Measurements from ENCODE around the gene ILKAP. TPM values are rescaled to one million over a fixed set of nuclear protein-coding genes. Genes with fewer than 3 reads are reported as not detected.
A peak's percentile ranks its signal among the peaks of the same experiment; 100 is the strongest.

ILKAP gene
- total RNA-seq, 4 donors from 2014 or later: 27.3 to 36.0 (median 34.3) TPM

- WGBS: 84% methylated on average over 20 of the region's 28 CpGs
Observed at GRCh38 chr2:238130111-238130695, 73.3 kb downstream of the ILKAP start.

GRCh38 chr2:238129166-238130010 is 74.1 kb downstream of the ILKAP start:
- 92% methylated on average over 22 of the region's 22 CpGs for WGBS
- DNase-seq (ENCODE audit: extremely low spot score): no peak
- intact Hi-C loops (cut with DNase I): no loop called here
- H3K27me3 ChIP-seq: no peaks in the 10 kb centered on the region
- no peak for TF ChIP-seq EP300 (IDR thresholded peaks at IDR 0.05)
- no peak for TF ChIP-seq POLR2A (IDR thresholded peaks at IDR 0.05; ENCODE audit: low read depth)
- no peak for TF ChIP-seq POLR2AphosphoS5 (IDR thresholded peaks at IDR 0.05)
- TF ChIP-seq CTCF (IDR thresholded peaks at IDR 0.05): no peak
- H3K9me3 ChIP-seq: no peaks in the 10 kb centered on the region
- H3K4me3 ChIP-seq: no peak overlapping the region
- peaks cover 5 to 15% (median 11%) of the 10 kb centered on the region in 4 donors for H3K4me1 ChIP-seq
- peaks cover 0 to 17% (median 0%) of the 10 kb centered on the region in 4 donors for H3K36me3 ChIP-seq
- no peak overlapping the region for H3K27ac ChIP-seq (replicated peaks in 1 of 4)

More at GRCh38 chr2:238130111-238130695, 73.3 kb downstream of the ILKAP start:
- H3K4me1 ChIP-seq: peaks cover 5 to 15% (median 11%) of the 10 kb centered on the region in 4 donors
- H3K4me3 ChIP-seq: no peak overlapping the region
- TF ChIP-seq EP300 (IDR thresholded peaks at IDR 0.05): no peak
- no peak for TF ChIP-seq POLR2AphosphoS5 (IDR thresholded peaks at IDR 0.05)
- TF ChIP-seq POLR2A (IDR thresholded peaks at IDR 0.05; ENCODE audit: low read depth): no peak
- TF ChIP-seq CTCF (IDR thresholded peaks at IDR 0.05): no peak
- no peaks in the 10 kb centered on the region for H3K27me3 ChIP-seq
- H3K9me3 ChIP-seq: no peaks in the 10 kb centered on the region
- peaks cover 0 to 17% (median 0%) of the 10 kb centered on the region in 4 donors for H3K36me3 ChIP-seq
- no peak for DNase-seq (ENCODE audit: extremely low spot score)
- H3K27ac ChIP-seq (replicated peaks in 1 of 4): no peak overlapping the region
- intact Hi-C loops (cut with DNase I): no loop called here

GRCh38 chr2:238128534-238129001 is 74.9 kb downstream of the ILKAP start:
- H3K36me3 ChIP-seq: peaks cover 0 to 17% (median 0%) of the 10 kb centered on the region in 4 donors
- H3K4me1 ChIP-seq: peaks cover 5 to 15% (median 11%) of the 10 kb centered on the region in 4 donors
- TF ChIP-seq CTCF (IDR thresholded peaks at IDR 0.05) (no peak), POLR2A (IDR thresholded peaks at IDR 0.05; ENCODE audit: low read depth) (no peak), POLR2AphosphoS5 (IDR thresholded peaks at IDR 0.05) (no peak), EP300 (IDR thresholded peaks at IDR 0.05) (no peak)
- H3K27ac ChIP-seq (replicated peaks in 1 of 4): no peak overlapping the region
- H3K4me3 ChIP-seq: no peak overlapping the region
- intact Hi-C loops (cut with DNase I): no loop called here
- no peak for DNase-seq (ENCODE audit: extremely low spot score)
- no peaks in the 10 kb centered on the region for H3K9me3 ChIP-seq
- no peaks in the 10 kb centered on the region for H3K27me3 ChIP-seq
- 77% methylated on average over 10 of the region's 30 CpGs for WGBS

GRCh38 chr2:238128061-238128440 is 75.4 kb downstream of the ILKAP start:
- intact Hi-C loops (cut with DNase I): no loop called here
- Histone ChIP-seq H3K4me3 (peak overlapping the region in 1 of 4 donors; percentile 43), H3K27me3 (no peaks in the 10 kb centered on the region), H3K27ac (replicated peaks in 1 of 4) (peak overlapping the region in 1 of 4 donors; percentile 10), H3K36me3 (peaks cover 0 to 17% (median 0%) of the 10 kb centered on the region in 4 donors), H3K9me3 (no peaks in the 10 kb centered on the region), H3K4me1 (peaks cover 5 to 15% (median 11%) of the 10 kb centered on the region in 4 donors)
- TF ChIP-seq POLR2AphosphoS5 (IDR thresholded peaks at IDR 0.05) (no peak), EP300 (IDR thresholded peaks at IDR 0.05) (no peak), POLR2A (IDR thresholded peaks at IDR 0.05; ENCODE audit: low read depth) (no peak)
- no peak for DNase-seq (ENCODE audit: extremely low spot score)
- WGBS: 89% methylated on average over 19 of the region's 22 CpGs

All from esophagus muscularis mucosa (tissue), 4 donors.